GM12878 (cell line): ENCODE measurements around the gene XNDC1N. TPM values are rescaled to one million over a fixed set of nuclear protein-coding genes. Genes with fewer than 3 reads are reported as not detected.

Experiments used
- ATF3 ChIP-seq: IDR thresholded peaks from 2 replicates; pipeline ENCODE4 v1.6.1; 2011; ENCODE audit warnings: low read depth, mild to moderate bottlenecking, low read length, moderate library complexity, borderline replicate concordance; ENCODE audit errors: extremely low read depth
- CBX5 ChIP-seq: sonication (generic); IDR thresholded peaks from 2 replicates; pipeline ENCODE4 v1.6.1; 2016; ENCODE audit warnings: low read depth, moderate library complexity, mild to moderate bottlenecking, inconsistent platforms
- CREB1 ChIP-seq: IDR thresholded peaks from 2 replicates; pipeline ENCODE4 v1.6.1; 2012; ENCODE audit warnings: low read depth, mild to moderate bottlenecking, inconsistent platforms
- ETV6 ChIP-seq, 2 experiments: fragments of 450-650 bp in 1 of 2; IDR thresholded peaks in 1 of 2; conservative IDR thresholded peaks in 1 of 2; 2 replicates each; pipeline ENCODE4 v1.6.1; 2014; ENCODE audit warnings: antibody characterized with exemption in 1 of 2, borderline replicate concordance in 1 of 2, low read depth in 1 of 2, mild to moderate bottlenecking in 1 of 2, moderate library complexity in 1 of 2
- JUNB ChIP-seq: IDR thresholded peaks from 2 replicates; pipeline ENCODE4 v1.6.1; 2016; ENCODE audit warnings: antibody characterized with exemption, mild to moderate bottlenecking
- KAT2A ChIP-seq: conservative IDR thresholded peaks from 2 replicates; pipeline ENCODE4 v1.6.1; 2011; ENCODE audit warnings: low read depth, low read length; ENCODE audit not compliant: control insufficient read depth
- MTA3 ChIP-seq: IDR thresholded peaks from 2 replicates; pipeline ENCODE4 v1.6.1; 2012; ENCODE audit warnings: low read length, inconsistent platforms, borderline replicate concordance
- MXI1 ChIP-seq: fragments of 150-350 bp; IDR thresholded peaks from 2 replicates; pipeline ENCODE4 v1.6.1; 2011; ENCODE audit warnings: low read depth, mild to moderate bottlenecking, inconsistent platforms, low read length, improper control_type of control experiment
- NKRF ChIP-seq: fragments of 450-650 bp; conservative IDR thresholded peaks from 2 replicates; pipeline ENCODE4 v1.6.1; 2017; ENCODE audit warnings: mild to moderate bottlenecking, moderate library complexity
- NR2C2 ChIP-seq: IDR thresholded peaks from 2 replicates; pipeline ENCODE4 v1.6.1; 2011; ENCODE audit warnings: borderline replicate concordance, low read depth; ENCODE audit not compliant: control insufficient read depth, insufficient read length
- POU2F2 ChIP-seq: IDR thresholded peaks from 3 replicates; pipeline ENCODE4 v1.6.1; 2011; ENCODE audit warnings: low read depth, mild to moderate bottlenecking, low read length, borderline replicate concordance
- RAD21 ChIP-seq: IDR thresholded peaks from 2 replicates; pipeline ENCODE4 v1.6.1; 2011; ENCODE audit warnings: mild to moderate bottlenecking, low read depth, low read length, moderate library complexity; ENCODE audit not compliant: insufficient read depth
- RBBP5 ChIP-seq: fragments of 200-600 bp; sonication (generic); conservative IDR thresholded peaks from 2 replicates; pipeline ENCODE4 v1.6.1; 2016
- SPI1 ChIP-seq: IDR thresholded peaks from 2 replicates; pipeline ENCODE4 v1.6.1; 2011; ENCODE audit warnings: low read depth, mild to moderate bottlenecking, low read length, moderate library complexity, borderline replicate concordance; ENCODE audit not compliant: insufficient read depth
- SRF ChIP-seq, 2 experiments: IDR thresholded peaks; 2 replicates each; pipeline ENCODE4 v1.6.1; 2011; ENCODE audit warnings: low read depth in 2 of 2, low read length in 2 of 2, mild to moderate bottlenecking in 1 of 2, moderate library complexity in 1 of 2
- TARDBP ChIP-seq: IDR thresholded peaks from 2 replicates; pipeline ENCODE4 v1.6.1; 2016; ENCODE audit warnings: borderline replicate concordance
- ZBTB11 ChIP-seq: fragments of 450-650 bp; formaldehyde crosslinking; IDR thresholded peaks from 2 replicates; pipeline ENCODE4 v1.5.0; 2022; ENCODE audit warnings: mild to moderate bottlenecking, missing genetic modification characterization
- ZBTB4 ChIP-seq: fragments of 450-650 bp; formaldehyde crosslinking; IDR thresholded peaks from 2 replicates; pipeline ENCODE4 v1.4.0; 2022; ENCODE audit warnings: mild to moderate bottlenecking, moderate library complexity
- ZZZ3 ChIP-seq: IDR thresholded peaks from 2 replicates; pipeline ENCODE4 v1.6.1; 2011; ENCODE audit warnings: low read depth; ENCODE audit not compliant: control insufficient read depth, insufficient read length
- polyA plus RNA-seq, 11 experiments: library from polyadenylated mRNA; depleted of rRNA in 4 of 11; unstranded in 6 of 11; stranded (reverse) in 5 of 11; fragments of >200 nt; fragmentation: Nextera tagmentation in 4 of 11; fragmentation: Illumina TruSeq in 1 of 11; extraction: Ambion mirVana in 4 of 11; extraction: Trizol in 1 of 11; gene quantifications; 1 replicate in 1 of 11; 2 replicates in 10 of 11; pipeline versions ENCODE4 v1.2.1 to v1.2.3, GENCODE V29; 2011 to 2016; ENCODE audit warnings: inconsistent platforms in 2 of 11, missing spikeins in 2 of 11, low read depth in 1 of 11
- total RNA-seq, 4 experiments: library from RNA; depleted of rRNA in 3 of 4; stranded (reverse); fragments of >200 nt in 3 of 4; fragmentation: Illumina TruSeq in 1 of 4; extraction: Trizol in 1 of 4; gene quantifications; 2 replicates each; pipeline versions ENCODE4 v1.2.1 to v1.2.3, GENCODE V29; 2013 to 2021

The XNDC1N gene
- total and polyA plus RNA-seq, 10 of the 15 experiments (the other 5 are each of a cell fraction or from before 2014, with no cell fraction given), result 5.7 to 13.7 (median 9.8) TPM

GRCh38 chr11:71928737-71929443 lies 496 bp upstream of the XNDC1N start, which contains the start of gene RNF121 (continued):
- TF ChIP-seq ZZZ3 (no peak), NKRF (peak; percentile 75), SRF (IDR thresholded peaks at IDR 0.05; ENCODE audit: low read depth in 2 of 2, low read length in 2 of 2) (no peak), ZBTB4 (CRISPR knock-in tag) (no peak), TARDBP (no peak; the same call in 1 of the 2 replicates), JUNB (peak; percentile 100), CBX5 (no peak), RAD21 (no peak), NR2C2 (no peak), ZBTB11 (no peak), SPI1 (no peak), POU2F2 (no peak; the same call in 1 of the 3 replicates), ETV6 (conservative IDR thresholded peaks at IDR 0.05 in 1 of 2, IDR thresholded peaks at IDR 0.05 in 1 of 2; ENCODE audit: borderline replicate concordance in 1 of 2, low read depth in 1 of 2) (no peak), KAT2A (no peak), MTA3 (no peak), RBBP5 (no peak), ATF3 (no peak), CREB1 (no peak; the same call in 1 of the 2 replicates), MXI1 (peak; percentile 85)
